Dermis lymphatic vessel endothelial cell (primary cell): ENCODE measurements around the gene SLFN12L. TPM values are rescaled to one million over a fixed set of nuclear protein-coding genes. Genes with fewer than 3 reads are reported as not detected.

Experiments
- total RNA-seq: library from RNA; depleted of rRNA; stranded (reverse); fragments of >200 nt; gene quantifications from 2 replicates; pipeline ENCODE4 v1.2.1, GENCODE V29; 2014

SLFN12L gene
- under 0.01 TPM in 1 of 2 replicates, not detected in the other for total RNA-seq

GRCh38 chr17:35537601-35538141, at the start of gene SLFN12L:
SLFN12L (minus strand) TSS chr17:35537678; CDS start chr17:35522364, 15,314 bp downstream.

GRCh38 chr17:35578197-35578928, 40.9 kb upstream of the SLFN12L start, which contains the start of gene PEX12:
PEX12 (minus strand) TSS chr17:35578571; CDS start chr17:35578021, 550 bp downstream.

GRCh38 chr17:35560703-35561102, 23.2 kb upstream of the SLFN12L start, which contains the start of gene SLFN14:
SLFN14 (minus strand) TSS chr17:35560819; CDS start chr17:35558062, 2,757 bp downstream.

DNA sequence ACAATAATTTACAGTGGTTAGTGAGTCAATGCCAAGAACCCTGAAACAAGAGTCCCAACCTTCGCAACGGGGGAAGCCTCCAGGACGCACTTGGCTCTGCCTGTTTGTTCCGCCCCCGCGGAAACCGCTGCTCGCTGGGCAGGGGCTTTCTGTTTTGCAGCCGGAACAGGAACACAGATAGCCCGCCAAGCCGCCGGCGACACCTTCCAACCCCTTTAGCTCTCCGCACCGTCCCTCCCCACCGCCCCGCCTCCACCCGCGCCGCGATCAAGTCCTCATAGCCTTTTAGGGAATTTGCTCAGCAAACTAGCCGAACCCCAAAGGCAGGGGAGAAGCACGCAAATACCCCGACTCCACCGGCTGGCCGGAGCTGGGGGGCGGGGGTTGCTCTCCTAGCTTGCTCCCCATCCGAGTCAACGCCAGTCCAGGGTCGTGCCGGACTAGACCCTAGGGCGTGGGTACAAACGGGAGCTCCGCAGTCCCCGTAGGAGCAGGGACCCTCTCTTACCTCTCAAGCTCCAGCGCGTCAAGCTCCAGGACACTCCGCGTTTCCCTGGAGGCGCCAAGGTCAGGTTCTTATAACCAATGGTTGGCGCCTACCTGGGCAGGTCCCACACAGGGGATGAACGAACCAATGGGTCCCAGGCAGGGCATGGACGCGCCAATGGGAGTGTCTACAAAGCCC, 89.1 kb downstream of the SLFN12L start, which contains the start of gene SLFN13:
Gene SLFN13, minus strand, starts transcription at position 553 of the 685 bp plus-strand sequence. CDS start 3,086 bp downstream, outside the sequence.

DNA sequence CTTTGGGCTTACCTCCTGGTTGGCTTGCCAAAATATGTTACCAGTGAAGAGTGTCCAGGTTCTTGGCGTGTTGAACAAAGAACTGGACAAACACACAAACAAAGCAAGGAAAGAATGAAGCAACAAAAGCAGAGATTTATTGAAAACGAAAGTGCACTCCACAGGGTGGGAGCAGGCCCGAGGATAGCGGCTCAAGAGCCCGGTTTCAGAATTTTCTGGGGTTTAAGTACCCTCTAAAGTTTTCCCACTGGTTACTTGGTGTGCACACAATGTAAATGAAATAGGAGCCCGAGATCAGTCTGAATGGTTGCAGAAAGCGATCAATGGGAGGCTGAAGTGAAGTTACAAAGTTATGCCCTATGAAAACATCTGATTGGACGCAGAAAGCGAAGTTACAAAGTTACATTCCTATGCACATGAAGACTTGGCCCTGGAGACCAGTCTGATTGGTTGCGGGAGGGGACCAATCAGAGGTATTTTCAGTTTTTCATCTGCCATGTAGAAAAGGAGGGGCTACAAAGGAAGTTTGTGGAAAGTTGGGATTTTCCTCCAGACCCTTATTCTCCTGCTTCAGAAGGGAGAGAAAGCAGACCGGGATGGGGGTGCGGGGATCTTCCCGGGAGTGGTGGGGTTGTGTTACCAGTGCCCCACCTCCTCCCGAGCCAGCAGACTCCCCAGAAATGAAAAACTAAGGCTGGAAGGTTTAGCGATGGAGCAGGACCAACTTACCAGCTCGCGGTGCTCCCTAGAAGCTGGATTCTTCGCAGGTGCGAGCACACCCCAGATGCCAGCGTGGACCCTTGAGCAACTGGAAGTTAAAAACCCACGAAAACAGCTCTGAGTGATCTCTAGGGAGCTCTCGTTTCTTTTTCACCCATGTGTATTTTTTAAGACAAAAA, 105.1 kb downstream of the SLFN12L start, which contains the start of gene SLFN12:
Gene SLFN12, minus strand, starts transcription at position 325 of the 899 bp plus-strand sequence. CDS start 9,472 bp downstream, outside the sequence.

Other genes starting within 250 kb of the SLFN12L start
- 24.4 and 33.9 TPM in 2 replicates for gene SLFN11, start 164.1 kb downstream of the SLFN12L start, total RNA-seq
- gene SLFN12, start 105.2 kb downstream of the SLFN12L start, total RNA-seq = 27.9 and 43.9 TPM in 2 replicates
- 1.3 and 1.5 TPM in 2 replicates for gene SLFN13, start 88.9 kb downstream of the SLFN12L start, total RNA-seq
- not detected in 2 replicates for gene SLFN14, start 23.1 kb upstream of the SLFN12L start, total RNA-seq
- gene PEX12, start 40.9 kb upstream of the SLFN12L start, total RNA-seq = 2.3 and 2.9 TPM in 2 replicates
- 87.7 and 87.8 TPM in 2 replicates for gene AP2B1, start 49.6 kb upstream of the SLFN12L start, total RNA-seq
- gene RASL10B, start 194.0 kb upstream of the SLFN12L start, total RNA-seq = 0.11 and 0.26 TPM in 2 replicates
- not detected in 2 replicates for gene GAS2L2, start 215.6 kb upstream of the SLFN12L start, total RNA-seq
- gene C17orf50, start 223.2 kb upstream of the SLFN12L start, total RNA-seq = not detected in 2 replicates